ENCODE results near the gene SMYD2.

The SMYD2 gene

DNA sequence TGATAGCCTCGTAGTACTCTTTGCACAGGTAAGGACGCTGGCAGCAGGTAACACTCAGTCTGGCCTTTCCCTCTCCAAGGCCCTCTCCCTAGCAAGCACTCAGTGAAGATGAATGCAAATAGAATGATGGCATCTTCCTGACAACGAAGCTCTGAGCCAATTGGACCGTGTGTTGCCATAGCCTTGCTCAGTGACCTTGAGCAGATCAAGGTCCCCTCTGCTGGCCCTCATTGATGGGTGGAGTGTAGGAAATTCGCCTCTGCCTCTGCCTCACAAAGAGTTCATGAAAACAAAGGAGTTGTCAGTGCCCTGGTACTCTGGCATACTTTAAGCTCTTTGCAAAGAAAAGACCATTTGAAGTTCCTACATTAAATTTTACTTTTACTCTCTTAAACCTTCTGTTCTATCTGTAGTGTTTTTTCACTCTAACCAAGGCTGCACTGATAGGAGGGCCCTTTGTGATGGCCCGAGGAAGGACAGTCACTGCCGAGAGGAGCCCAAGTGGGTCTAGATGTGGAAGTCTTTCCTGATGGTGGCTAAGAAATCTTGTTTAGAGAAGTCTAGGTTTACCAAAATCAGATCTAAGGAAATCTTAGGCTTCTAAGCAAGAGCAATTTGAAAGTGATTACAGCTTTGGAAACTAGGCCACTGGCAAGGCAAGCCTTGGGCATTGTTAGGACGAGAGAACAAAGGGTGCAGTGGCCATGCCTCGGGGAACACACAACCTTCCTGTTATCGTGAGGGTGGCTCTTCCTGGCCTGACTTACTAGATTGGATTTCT lies 38.2 kb downstream of the SMYD2 start:
- Histone ChIP-seq H3K4me3 (ENCODE audit: low read length) (no peak overlapping the region), H3K4me1 (ENCODE audit: control insufficient read depth, insufficient read depth, low read length) (peaks cover 7% of the 10 kb centered on the region; the same call in 1 of the 2 replicates), H3K27me3 (ENCODE audit: control insufficient read depth, insufficient read depth, low read length) (peaks cover 30% of the 10 kb centered on the region), H3K9me3 (ENCODE audit: control insufficient read depth, insufficient read depth, low read length) (no peaks in the 10 kb centered on the region; the same call in 1 of the 2 replicates), H3K36me3 (ENCODE audit: control insufficient read depth, insufficient read depth, low read length) (no peaks in the 10 kb centered on the region), H3K27ac (ENCODE audit: low read length) (no peak overlapping the region)
- no peak for DNase-seq (ENCODE audit: low read depth, low spot score)
- no CpG with 5 or more reads among the region's 10 CpGs for WGBS (ENCODE audit: insufficient coverage, insufficient read length)

DNA sequence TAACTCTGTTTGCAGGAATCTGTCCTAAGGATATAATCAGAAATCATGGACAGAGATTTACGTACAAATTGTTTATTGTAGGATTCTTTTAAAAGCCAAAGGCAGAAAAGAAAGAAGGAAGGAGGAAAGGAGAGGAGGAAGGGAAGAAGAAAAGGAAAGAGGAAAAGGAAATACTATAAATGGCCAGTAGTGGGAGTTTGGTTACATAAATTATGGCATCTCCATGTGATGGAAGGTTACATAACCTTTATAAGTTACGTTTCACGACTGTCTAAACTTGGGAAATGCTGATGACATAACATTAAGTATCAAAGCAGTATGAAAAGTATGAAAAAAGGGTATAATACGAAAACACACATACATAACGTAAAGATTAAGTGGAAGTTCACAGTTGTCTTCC lies 39.0 kb downstream of the SMYD2 start:
- H3K36me3 ChIP-seq (ENCODE audit: control insufficient read depth, insufficient read depth, low read length), result no peaks in the 10 kb centered on the region
- H3K4me3 ChIP-seq (ENCODE audit: low read length), result no peak overlapping the region
- peaks cover 7% of the 10 kb centered on the region; the same call in 1 of the 2 replicates for H3K4me1 ChIP-seq (ENCODE audit: control insufficient read depth, insufficient read depth, low read length)
- no peaks in the 10 kb centered on the region; the same call in 1 of the 2 replicates for H3K9me3 ChIP-seq (ENCODE audit: control insufficient read depth, insufficient read depth, low read length)
- DNase-seq (ENCODE audit: low read depth, low spot score), result no peak
- H3K27me3 ChIP-seq (ENCODE audit: control insufficient read depth, insufficient read depth, low read length), result peaks cover 25% of the 10 kb centered on the region
- no CpG with 5 or more reads among the region's 5 CpGs for WGBS (ENCODE audit: insufficient coverage, insufficient read length)
- no peak overlapping the region for H3K27ac ChIP-seq (ENCODE audit: low read length)

DNA sequence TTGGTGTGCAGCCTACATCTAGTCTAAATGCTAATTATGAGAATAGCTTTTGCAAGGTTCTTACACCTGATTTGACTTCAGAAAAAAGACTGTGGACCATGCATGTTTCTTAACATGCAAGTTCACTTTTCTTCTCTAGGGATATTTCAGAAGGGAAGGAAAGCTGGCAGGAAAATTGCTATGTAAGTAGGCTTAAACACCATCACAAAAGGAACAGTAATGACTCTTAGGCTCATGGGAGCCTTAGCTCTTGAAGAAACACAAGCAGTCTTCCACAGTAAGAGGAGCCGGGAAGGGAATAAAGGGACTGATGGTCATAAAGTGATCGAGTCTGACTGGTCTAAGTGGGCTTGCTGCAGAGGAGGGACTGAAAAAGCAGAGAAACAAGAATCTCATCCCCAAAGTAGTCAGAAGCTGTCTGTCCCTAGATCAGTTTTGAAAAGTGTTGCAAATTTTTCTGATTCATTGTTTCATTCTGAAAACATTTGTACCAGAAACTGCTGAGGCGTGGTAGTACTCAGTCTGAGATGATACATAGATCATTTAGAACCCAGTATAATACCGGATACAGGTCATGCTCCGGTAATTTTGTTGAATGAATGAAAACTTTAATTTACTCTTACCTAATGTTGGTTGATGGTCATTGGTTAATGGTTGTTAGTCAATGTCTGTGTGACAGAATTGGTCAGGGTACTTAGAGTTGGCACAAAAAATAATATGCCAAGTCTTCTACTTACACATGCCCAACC lies 40.9 kb downstream of the SMYD2 start:
- H3K4me1 ChIP-seq (ENCODE audit: control insufficient read depth, insufficient read depth, low read length), result peaks cover 7% of the 10 kb centered on the region; the same call in 1 of the 2 replicates
- DNase-seq (ENCODE audit: low read depth, low spot score), result no peak
- no peak overlapping the region for H3K27ac ChIP-seq (ENCODE audit: low read length)
- H3K4me3 ChIP-seq (ENCODE audit: low read length), result no peak overlapping the region
- no CpG with 5 or more reads among the region's 5 CpGs for WGBS (ENCODE audit: insufficient coverage, insufficient read length)
- H3K36me3 ChIP-seq (ENCODE audit: control insufficient read depth, insufficient read depth, low read length), result no peaks in the 10 kb centered on the region
- H3K9me3 ChIP-seq (ENCODE audit: control insufficient read depth, insufficient read depth, low read length), result no peaks in the 10 kb centered on the region; the same call in 1 of the 2 replicates
- H3K27me3 ChIP-seq (ENCODE audit: control insufficient read depth, insufficient read depth, low read length), result peaks cover 15% of the 10 kb centered on the region

DNA sequence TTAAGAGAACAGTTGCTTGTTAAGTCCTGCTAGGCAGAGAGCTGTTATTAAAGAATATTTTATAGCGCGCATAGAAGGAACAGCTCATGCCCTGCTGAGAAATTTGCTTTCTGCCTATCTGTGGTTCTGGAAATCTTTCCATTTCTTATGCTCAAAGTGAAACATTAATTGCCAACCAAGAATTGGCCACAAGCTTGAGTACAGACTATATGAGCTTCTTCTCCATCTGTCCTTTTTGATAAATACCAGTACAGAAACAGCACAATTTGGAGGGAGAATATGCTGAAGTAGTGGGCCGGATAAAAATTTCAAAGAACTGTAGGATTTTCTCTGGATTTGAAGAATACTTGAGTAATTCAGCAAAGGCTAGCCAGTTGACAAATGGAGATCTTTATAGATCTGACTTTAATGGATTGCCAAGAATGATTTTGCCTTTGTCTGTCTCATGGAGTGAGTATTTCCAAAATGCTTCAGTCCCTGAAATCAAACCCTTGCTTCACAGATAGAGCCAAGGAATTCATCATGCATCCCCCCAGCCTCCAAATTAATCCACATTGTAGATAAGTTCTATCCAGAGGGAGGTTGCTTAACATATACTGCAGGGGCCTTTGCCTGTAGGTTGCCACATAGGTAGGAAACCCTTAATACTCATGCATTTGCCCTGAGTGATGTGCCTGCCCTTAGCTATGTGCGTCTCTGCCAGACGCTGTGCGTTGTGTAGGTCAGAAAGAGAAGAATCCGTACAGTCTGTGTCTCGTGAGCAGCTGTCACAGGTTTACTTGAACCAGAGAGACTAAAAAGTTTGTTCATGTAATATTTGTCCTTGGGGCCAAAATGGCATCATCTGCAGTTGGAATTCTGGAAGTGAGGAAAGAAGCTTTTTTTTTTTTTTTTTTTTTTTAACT lies 44.2 kb downstream of the SMYD2 start:
- no peaks in the 10 kb centered on the region for H3K4me1 ChIP-seq (ENCODE audit: control insufficient read depth, insufficient read depth, low read length)
- no peak overlapping the region for H3K27ac ChIP-seq (ENCODE audit: low read length)
- no peak overlapping the region for H3K4me3 ChIP-seq (ENCODE audit: low read length)
- H3K9me3 ChIP-seq (ENCODE audit: control insufficient read depth, insufficient read depth, low read length), result no peaks in the 10 kb centered on the region
- no peak for DNase-seq (ENCODE audit: low read depth, low spot score)
- WGBS (ENCODE audit: insufficient coverage, insufficient read length), result no CpG with 5 or more reads among the region's 8 CpGs
- no peaks in the 10 kb centered on the region for H3K36me3 ChIP-seq (ENCODE audit: control insufficient read depth, insufficient read depth, low read length)
- no peaks in the 10 kb centered on the region for H3K27me3 ChIP-seq (ENCODE audit: control insufficient read depth, insufficient read depth, low read length)

DNA sequence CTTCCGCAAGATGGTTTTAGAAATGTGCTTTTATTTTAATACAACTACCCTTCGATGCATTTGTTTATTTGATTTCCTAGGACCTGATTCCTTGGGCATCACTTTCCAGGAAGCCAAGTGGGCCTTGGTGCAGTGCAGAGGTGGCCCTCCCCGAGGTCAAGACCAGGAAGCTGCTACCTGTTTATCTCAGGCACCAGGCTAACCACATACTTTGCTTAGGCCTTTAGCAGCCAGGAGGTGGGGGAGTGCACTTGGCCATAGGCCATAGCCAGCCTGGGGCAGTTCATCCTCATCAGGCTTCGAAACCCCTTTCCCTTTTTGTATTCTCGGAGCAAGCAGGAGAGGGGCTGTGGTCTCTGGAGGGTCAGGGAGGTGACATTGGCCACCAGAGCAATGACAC lies 45.4 kb downstream of the SMYD2 start:
- no peaks in the 10 kb centered on the region for H3K4me1 ChIP-seq (ENCODE audit: control insufficient read depth, insufficient read depth, low read length)
- no peaks in the 10 kb centered on the region for H3K27me3 ChIP-seq (ENCODE audit: control insufficient read depth, insufficient read depth, low read length)
- H3K36me3 ChIP-seq (ENCODE audit: control insufficient read depth, insufficient read depth, low read length), result no peaks in the 10 kb centered on the region
- no peak overlapping the region for H3K4me3 ChIP-seq (ENCODE audit: low read length)
- H3K9me3 ChIP-seq (ENCODE audit: control insufficient read depth, insufficient read depth, low read length), result no peaks in the 10 kb centered on the region
- DNase-seq (ENCODE audit: low read depth, low spot score), result no peak
- WGBS (ENCODE audit: insufficient coverage, insufficient read length), result no CpG with 5 or more reads among the region's 5 CpGs
- no peak overlapping the region for H3K27ac ChIP-seq (ENCODE audit: low read length)

DNA sequence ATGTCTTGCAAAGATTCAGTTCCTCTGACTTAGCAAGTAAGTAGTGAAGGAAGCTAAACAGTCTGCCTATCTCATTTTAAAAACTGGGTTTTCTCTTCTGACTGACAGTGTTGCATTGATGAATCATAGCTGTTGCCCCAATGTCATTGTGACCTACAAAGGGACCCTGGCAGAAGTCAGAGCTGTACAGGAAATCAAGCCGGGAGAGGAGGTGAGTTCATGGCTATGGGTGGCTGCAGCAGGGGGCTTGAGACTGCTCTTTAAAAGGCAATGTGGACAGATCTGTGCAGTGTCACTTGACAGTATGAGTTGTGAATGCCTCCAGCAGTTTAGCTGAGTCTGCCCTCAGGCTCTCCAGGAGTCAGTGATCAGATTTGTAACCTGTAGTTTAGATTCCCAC lies 46.6 kb downstream of the SMYD2 start:
- WGBS (ENCODE audit: insufficient coverage, insufficient read length), result no CpG with 5 or more reads among the region's 1 CpG
- Histone ChIP-seq H3K27me3 (ENCODE audit: control insufficient read depth, insufficient read depth, low read length) (no peaks in the 10 kb centered on the region), H3K36me3 (ENCODE audit: control insufficient read depth, insufficient read depth, low read length) (no peaks in the 10 kb centered on the region), H3K27ac (ENCODE audit: low read length) (no peak overlapping the region), H3K9me3 (ENCODE audit: control insufficient read depth, insufficient read depth, low read length) (no peaks in the 10 kb centered on the region), H3K4me3 (ENCODE audit: low read length) (no peak overlapping the region), H3K4me1 (ENCODE audit: control insufficient read depth, insufficient read depth, low read length) (no peaks in the 10 kb centered on the region)
- DNase-seq (ENCODE audit: low read depth, low spot score), result no peak

DNA sequence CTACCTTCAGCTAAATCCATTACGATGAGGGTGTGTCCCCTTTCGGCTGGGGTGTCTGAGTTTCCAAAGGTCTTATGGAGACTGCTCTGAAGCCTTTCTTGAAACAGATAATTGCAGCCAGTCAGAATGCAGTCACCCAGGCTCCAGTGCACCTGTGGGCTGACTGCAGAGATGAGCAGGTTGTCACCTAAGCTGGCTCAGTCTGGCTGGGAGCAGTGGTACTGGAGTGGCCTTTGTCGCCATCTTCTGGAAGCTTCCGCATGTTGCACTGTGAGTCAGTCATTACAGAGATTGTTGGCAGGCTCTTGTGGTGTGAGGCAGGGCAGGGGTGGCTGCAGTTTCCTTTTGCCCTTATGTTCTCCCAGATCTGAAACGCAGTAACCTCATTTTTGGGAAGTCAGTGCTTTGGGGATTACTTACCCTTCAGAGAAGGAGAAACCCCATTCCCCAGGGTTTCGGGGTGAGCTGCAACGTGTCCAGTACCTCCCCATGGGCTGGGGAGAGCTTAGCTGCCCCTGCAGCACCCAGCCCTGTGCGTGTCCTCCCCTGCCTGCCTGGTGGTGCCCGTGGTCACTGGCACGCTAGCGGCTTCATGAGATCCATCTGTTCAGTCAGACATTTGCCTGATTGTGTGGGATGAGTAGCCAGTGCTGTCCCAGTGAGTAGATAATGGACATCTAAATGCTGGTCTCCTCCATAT lies 48.0 kb downstream of the SMYD2 start:
- H3K36me3 ChIP-seq (ENCODE audit: control insufficient read depth, insufficient read depth, low read length), result no peaks in the 10 kb centered on the region
- no CpG with 5 or more reads among the region's 11 CpGs for WGBS (ENCODE audit: insufficient coverage, insufficient read length)

DNA sequence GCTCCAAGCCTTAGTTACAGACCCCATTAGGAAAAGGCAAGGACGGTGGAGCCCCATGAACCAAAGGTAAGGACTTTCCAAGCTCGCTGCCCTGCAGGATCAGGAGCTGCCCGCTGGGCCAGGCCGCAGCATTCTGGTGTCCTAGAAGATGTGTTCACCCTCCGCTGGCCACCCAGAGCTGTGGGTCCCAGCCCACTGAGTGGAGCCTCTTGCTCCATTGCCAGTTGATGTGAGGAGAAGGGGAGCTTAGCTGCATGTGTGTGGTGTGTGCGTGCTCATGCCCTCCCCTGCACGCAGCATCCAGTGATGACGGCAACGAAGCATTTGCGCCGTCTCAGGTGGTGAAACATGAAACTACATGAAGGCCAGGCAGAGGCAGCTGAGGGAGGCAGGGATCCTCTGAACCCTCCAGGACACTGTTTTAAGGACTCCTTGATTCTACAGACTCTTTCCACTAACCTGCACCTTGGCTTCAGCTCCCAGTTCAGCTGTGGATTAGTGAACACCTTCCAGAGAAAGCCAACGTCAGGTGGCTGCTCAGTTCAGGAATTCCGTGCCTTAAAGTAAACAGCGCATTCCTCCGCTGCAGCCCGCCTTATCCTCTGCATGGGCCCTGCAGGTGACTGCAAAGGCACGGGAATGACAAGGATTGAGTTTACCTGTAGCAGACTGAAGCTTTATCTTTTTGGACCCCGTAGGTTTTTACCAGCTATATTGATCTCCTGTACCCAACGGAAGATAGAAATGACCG lies 48.7 kb downstream of the SMYD2 start:
- WGBS (ENCODE audit: insufficient coverage, insufficient read length), result no CpG with 5 or more reads among the region's 20 CpGs

More for the DNA sequence above, 48.0 kb downstream of the SMYD2 start:
- DNase-seq (ENCODE audit: low read depth, low spot score), result peak; percentile 70
- no peak overlapping the region for H3K4me3 ChIP-seq (ENCODE audit: low read length)
- H3K27me3 ChIP-seq (ENCODE audit: control insufficient read depth, insufficient read depth, low read length), result no peaks in the 10 kb centered on the region
- no peaks in the 10 kb centered on the region; the same call in 1 of the 2 replicates for H3K4me1 ChIP-seq (ENCODE audit: control insufficient read depth, insufficient read depth, low read length)
- H3K9me3 ChIP-seq (ENCODE audit: control insufficient read depth, insufficient read depth, low read length), result no peaks in the 10 kb centered on the region
- H3K27ac ChIP-seq (ENCODE audit: low read length), result no peak overlapping the region

DNA sequence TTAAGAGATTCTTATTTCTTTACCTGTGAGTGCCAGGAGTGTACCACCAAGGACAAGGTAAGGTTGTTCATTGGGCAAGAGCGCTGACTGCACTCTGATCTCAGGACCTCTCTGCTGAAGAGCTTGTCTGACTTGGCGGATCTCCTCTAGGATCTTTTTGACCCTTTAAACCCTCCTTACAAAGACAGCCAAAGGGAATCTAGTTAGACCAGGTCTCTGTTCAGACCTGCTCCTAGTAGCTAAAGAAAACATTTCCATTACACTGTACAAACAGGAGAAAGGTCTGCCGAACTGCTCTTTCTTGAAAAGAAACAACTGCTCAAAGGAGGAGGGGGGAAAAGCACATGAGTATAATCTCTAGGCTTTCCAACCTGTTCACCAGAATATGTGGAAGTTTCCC lies 49.3 kb downstream of the SMYD2 start:
- no peak for DNase-seq (ENCODE audit: low read depth, low spot score)
- no CpG with 5 or more reads among the region's 3 CpGs for WGBS (ENCODE audit: insufficient coverage, insufficient read length)
- no peaks in the 10 kb centered on the region for H3K27me3 ChIP-seq (ENCODE audit: control insufficient read depth, insufficient read depth, low read length)
- peaks cover 2% of the 10 kb centered on the region for H3K4me1 ChIP-seq (ENCODE audit: control insufficient read depth, insufficient read depth, low read length)
- H3K4me3 ChIP-seq (ENCODE audit: low read length), result no peak overlapping the region
- H3K27ac ChIP-seq (ENCODE audit: low read length), result no peak overlapping the region
- 0 out of 2 replicates have a peak, but pooled peaks cover 2% of the 10 kb centered on the region for H3K36me3 ChIP-seq (ENCODE audit: control insufficient read depth, insufficient read depth, low read length)
- H3K9me3 ChIP-seq (ENCODE audit: control insufficient read depth, insufficient read depth, low read length), result no peaks in the 10 kb centered on the region

More for the DNA sequence above, 48.7 kb downstream of the SMYD2 start:
- Histone ChIP-seq H3K27me3 (ENCODE audit: control insufficient read depth, insufficient read depth, low read length) (no peaks in the 10 kb centered on the region), H3K4me1 (ENCODE audit: control insufficient read depth, insufficient read depth, low read length) (peaks cover 2% of the 10 kb centered on the region), H3K36me3 (ENCODE audit: control insufficient read depth, insufficient read depth, low read length) (0 out of 2 replicates have a peak, but pooled peaks cover 2% of the 10 kb centered on the region), H3K9me3 (ENCODE audit: control insufficient read depth, insufficient read depth, low read length) (no peaks in the 10 kb centered on the region), H3K27ac (ENCODE audit: low read length) (no peak overlapping the region), H3K4me3 (ENCODE audit: low read length) (no peak overlapping the region)
- no peak for DNase-seq (ENCODE audit: low read depth, low spot score)

Measured in iPS DF 6.9 (cell line).